ENCODE results near the gene CMPK2.

DNA sequence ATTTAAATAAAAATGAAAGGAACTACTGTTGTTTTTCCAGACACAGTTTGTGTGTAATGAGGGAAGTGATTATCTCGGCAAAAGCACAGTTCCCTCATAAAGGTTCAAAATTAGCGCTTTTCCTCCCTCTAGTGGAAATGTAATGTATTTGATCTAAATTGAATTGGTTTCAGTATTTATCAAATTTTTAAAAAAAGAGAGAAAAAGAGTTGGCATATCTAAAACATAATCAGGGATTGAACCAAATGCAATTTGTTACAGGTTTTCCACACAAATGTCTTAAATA is 37.5 kb downstream of the CMPK2 start:
- TF ChIP-seq, protein P1, sequence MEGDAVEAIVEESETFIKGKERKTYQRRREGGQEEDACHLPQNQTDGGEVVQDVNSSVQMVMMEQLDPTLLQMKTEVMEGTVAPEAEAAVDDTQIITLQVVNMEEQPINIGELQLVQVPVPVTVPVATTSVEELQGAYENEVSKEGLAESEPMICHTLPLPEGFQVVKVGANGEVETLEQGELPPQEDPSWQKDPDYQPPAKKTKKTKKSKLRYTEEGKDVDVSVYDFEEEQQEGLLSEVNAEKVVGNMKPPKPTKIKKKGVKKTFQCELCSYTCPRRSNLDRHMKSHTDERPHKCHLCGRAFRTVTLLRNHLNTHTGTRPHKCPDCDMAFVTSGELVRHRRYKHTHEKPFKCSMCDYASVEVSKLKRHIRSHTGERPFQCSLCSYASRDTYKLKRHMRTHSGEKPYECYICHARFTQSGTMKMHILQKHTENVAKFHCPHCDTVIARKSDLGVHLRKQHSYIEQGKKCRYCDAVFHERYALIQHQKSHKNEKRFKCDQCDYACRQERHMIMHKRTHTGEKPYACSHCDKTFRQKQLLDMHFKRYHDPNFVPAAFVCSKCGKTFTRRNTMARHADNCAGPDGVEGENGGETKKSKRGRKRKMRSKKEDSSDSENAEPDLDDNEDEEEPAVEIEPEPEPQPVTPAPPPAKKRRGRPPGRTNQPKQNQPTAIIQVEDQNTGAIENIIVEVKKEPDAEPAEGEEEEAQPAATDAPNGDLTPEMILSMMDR (IDR thresholded peaks at IDR 0.05; ENCODE audit: poor library complexity), result peak; percentile 64
- no peak for TF ChIP-seq EZH2 (IDR thresholded peaks at IDR 0.05; ENCODE audit: borderline replicate concordance)
- no peak for TF ChIP-seq EZH2phosphoT487 (IDR thresholded peaks at IDR 0.05; ENCODE audit: low read depth, severe bottlenecking, unreplicated experiment)
